GM19351 (cell line): ENCODE measurements around the gene MAOA.
"Not testable (repeated sequence)": the region's sequence is repeated elsewhere in the genome, so short reads cannot be mapped to it uniquely, and the experiment has no call there.

Experiments used
- ATAC-seq: cut with Tn5 transposase; IDR thresholded peaks from one replicate; pipeline ENCODE4 v1.9.1; 2021; ENCODE audit warnings: mild to moderate bottlenecking, moderate library complexity; ENCODE audit not compliant: unreplicated experiment

The MAOA gene

GRCh38 chrX:43656005-43656494, at the start of gene MAOA:
MAOA (plus strand) TSS chrX:43656299; CDS start chrX:43656342, 43 bp downstream.
- ATAC-seq: no peak

GRCh38 chrX:43612400-43612799, 43.7 kb upstream of the MAOA start:
- no peak for ATAC-seq

- ATAC-seq: no peak
Observed at GRCh38 chrX:43615660-43616059, 40.4 kb upstream of the MAOA start.

- ATAC-seq: no peak
Observed at GRCh38 chrX:43618366-43619205, 37.5 kb upstream of the MAOA start.

GRCh38 chrX:43619861-43620260, 36.2 kb upstream of the MAOA start:
- ATAC-seq: not testable (repeated sequence)

GRCh38 chrX:43627147-43627546, 29.0 kb upstream of the MAOA start:
- no peak for ATAC-seq

GRCh38 chrX:43627669-43628068, 28.4 kb upstream of the MAOA start:
- ATAC-seq: no peak

- no peak for ATAC-seq
Observed at GRCh38 chrX:43629229-43629628, 26.9 kb upstream of the MAOA start.

GRCh38 chrX:43631841-43632240, 24.3 kb upstream of the MAOA start:
- ATAC-seq: no peak

GRCh38 chrX:43633081-43633480, 23.0 kb upstream of the MAOA start:
- ATAC-seq: no peak

GRCh38 chrX:43633757-43634156, 22.3 kb upstream of the MAOA start:
- no peak for ATAC-seq

- ATAC-seq: no peak
Observed at GRCh38 chrX:43640482-43640881, 15.6 kb upstream of the MAOA start.

- ATAC-seq: no peak
Observed at GRCh38 chrX:43641691-43642090, 14.4 kb upstream of the MAOA start.

GRCh38 chrX:43643201-43643600, 12.9 kb upstream of the MAOA start:
- ATAC-seq: no peak

GRCh38 chrX:43643662-43644061, 12.4 kb upstream of the MAOA start:
- no peak for ATAC-seq

- ATAC-seq: no peak
Observed at GRCh38 chrX:43644124-43644701, 11.9 kb upstream of the MAOA start.

- ATAC-seq: no peak
Observed at GRCh38 chrX:43646800-43647199, 9.3 kb upstream of the MAOA start.

GRCh38 chrX:43654431-43655150, 1.5 kb upstream of the MAOA start:
- ATAC-seq: peak; percentile 97

- ATAC-seq: peak; percentile 24
Observed at GRCh38 chrX:43655151-43656004, 721 bp upstream of the MAOA start.

GRCh38 chrX:43657671-43658070, 1.6 kb downstream of the MAOA start:
- ATAC-seq: no peak
